ENCODE results near the gene MED26. TPM values are rescaled to one million over a fixed set of nuclear protein-coding genes. Genes with fewer than 3 reads are reported as not detected.
A peak's percentile ranks its signal among the peaks of the same experiment; 100 is the strongest.

Gene MED26
- total and polyA plus RNA-seq, 2 of the 13 experiments (the other 11 are each of a cell fraction or from before 2014, with no cell fraction given) = 3.5 to 3.8 TPM

GRCh38 chr19:16659832-16660708 lies 32.1 kb upstream of the MED26 start, which contains the start of gene SMIM7 (continued):
- no peak for TF ChIP-seq GRHL1 (CRISPR knock-in tag; conservative IDR thresholded peaks at IDR 0.05)
- TF ChIP-seq ZNF441 (CRISPR knock-in tag; IDR thresholded peaks at IDR 0.05; ENCODE audit: borderline replicate concordance) = 0 out of 2 replicates have a peak, but pooled peaks have one; percentile 20
- peak; percentile 23; the same call in 1 of the 2 replicates for TF ChIP-seq ZNF451 (CRISPR knock-in tag; IDR thresholded peaks at IDR 0.05)
- TF ChIP-seq ZNF17 (CRISPR knock-in tag; IDR thresholded peaks at IDR 0.05) = no peak
- 0 out of 2 replicates have a peak, but pooled peaks have one; percentile 23 for TF ChIP-seq KDM3A (CRISPR knock-in tag; IDR thresholded peaks at IDR 0.05; ENCODE audit: low read depth)
- no peak for TF ChIP-seq ZFP41 (CRISPR knock-in tag; IDR thresholded peaks at IDR 0.05; ENCODE audit: borderline replicate concordance)
- TF ChIP-seq TRIM24 (CRISPR knock-in tag; IDR thresholded peaks at IDR 0.05) = no peak
- peak; percentile 72 for TF ChIP-seq RXRA (CRISPR knock-in tag; IDR thresholded peaks at IDR 0.05)
- peak; percentile 19 for TF ChIP-seq MED13 (CRISPR knock-in tag; IDR thresholded peaks at IDR 0.05)
- no peak for TF ChIP-seq SMYD3 (CRISPR knock-in tag; IDR thresholded peaks at IDR 0.05)
- no peak for TF ChIP-seq ZNF670 (CRISPR knock-in tag; IDR thresholded peaks at IDR 0.05; ENCODE audit: borderline replicate concordance)
- no peak for TF ChIP-seq GTF2F1 (IDR thresholded peaks at IDR 0.05; ENCODE audit: low read length)
- TF ChIP-seq SRY (CRISPR knock-in tag; IDR thresholded peaks at IDR 0.05) = no peak; the same call in 1 of the 2 replicates
- no peak for TF ChIP-seq ZMYM2 (CRISPR knock-in tag; IDR thresholded peaks at IDR 0.05)
- TF ChIP-seq, protein P1, sequence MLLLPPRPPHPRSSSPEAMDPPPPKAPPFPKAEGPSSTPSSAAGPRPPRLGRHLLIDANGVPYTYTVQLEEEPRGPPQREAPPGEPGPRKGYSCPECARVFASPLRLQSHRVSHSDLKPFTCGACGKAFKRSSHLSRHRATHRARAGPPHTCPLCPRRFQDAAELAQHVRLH (CRISPR knock-in tag; IDR thresholded peaks at IDR 0.05; ENCODE audit: borderline replicate concordance, low read depth) = 0 out of 2 replicates have a peak, but pooled peaks have one; percentile 45
- no peak for TF ChIP-seq ZNF780A (CRISPR knock-in tag; IDR thresholded peaks at IDR 0.05)
- 0 out of 2 replicates have a peak, but pooled peaks have one; percentile 72 for TF ChIP-seq ZNF558 (CRISPR knock-in tag; IDR thresholded peaks at IDR 0.05; ENCODE audit: borderline replicate concordance)
- 0 out of 2 replicates have a peak, but pooled peaks have one; percentile 21 for TF ChIP-seq ESRRA (CRISPR knock-in tag; IDR thresholded peaks at IDR 0.05; ENCODE audit: low read depth)
- no peak for TF ChIP-seq TEAD2 (CRISPR knock-in tag; IDR thresholded peaks at IDR 0.05)
- peak; percentile 97 for TF ChIP-seq PHF8 (CRISPR knock-in tag; IDR thresholded peaks at IDR 0.05)
- TF ChIP-seq GLI4 (CRISPR knock-in tag; IDR thresholded peaks at IDR 0.05; ENCODE audit: borderline replicate concordance) = no peak
- no peak for TF ChIP-seq ZNF496 (CRISPR knock-in tag; IDR thresholded peaks at IDR 0.05; ENCODE audit: insufficient replicate concordance)
- TF ChIP-seq ZNF577 (CRISPR knock-in tag; IDR thresholded peaks at IDR 0.05; ENCODE audit: borderline replicate concordance, low read depth) = no peak
- TF ChIP-seq AHR (CRISPR knock-in tag; IDR thresholded peaks at IDR 0.05) = no peak
- TF ChIP-seq, protein P2, sequence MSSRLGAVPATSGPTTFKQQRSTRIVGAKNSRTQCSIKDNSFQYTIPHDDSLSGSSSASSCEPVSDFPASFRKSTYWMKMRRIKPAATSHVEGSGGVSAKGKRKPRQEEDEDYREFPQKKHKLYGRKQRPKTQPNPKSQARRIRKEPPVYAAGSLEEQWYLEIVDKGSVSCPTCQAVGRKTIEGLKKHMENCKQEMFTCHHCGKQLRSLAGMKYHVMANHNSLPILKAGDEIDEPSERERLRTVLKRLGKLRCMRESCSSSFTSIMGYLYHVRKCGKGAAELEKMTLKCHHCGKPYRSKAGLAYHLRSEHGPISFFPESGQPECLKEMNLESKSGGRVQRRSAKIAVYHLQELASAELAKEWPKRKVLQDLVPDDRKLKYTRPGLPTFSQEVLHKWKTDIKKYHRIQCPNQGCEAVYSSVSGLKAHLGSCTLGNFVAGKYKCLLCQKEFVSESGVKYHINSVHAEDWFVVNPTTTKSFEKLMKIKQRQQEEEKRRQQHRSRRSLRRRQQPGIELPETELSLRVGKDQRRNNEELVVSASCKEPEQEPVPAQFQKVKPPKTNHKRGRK (CRISPR knock-in tag; IDR thresholded peaks at IDR 0.05) = no peak
- TF ChIP-seq SIX4 (CRISPR knock-in tag; IDR thresholded peaks at IDR 0.05) = no peak; the same call in 1 of the 2 replicates
- peak; percentile 38; the same call in 1 of the 2 replicates for TF ChIP-seq THYN1 (CRISPR knock-in tag; IDR thresholded peaks at IDR 0.05; ENCODE audit: borderline replicate concordance, low read depth)
